PFSK-1 (cell line): ENCODE data around the gene IKZF2.

Experiments used
- POLR2AphosphoS5 ChIP-seq: IDR thresholded peaks from 2 replicates; pipeline ENCODE4 v1.6.1; 2012; ENCODE audit warnings: low read depth, mild to moderate bottlenecking, control low read depth, low read length, moderate library complexity
- SIN3A ChIP-seq: IDR thresholded peaks from 2 replicates; pipeline ENCODE4 v1.6.1; 2012; ENCODE audit warnings: mild to moderate bottlenecking, low read length, moderate library complexity, borderline replicate concordance; ENCODE audit not compliant: insufficient read depth
- TF ChIP-seq, protein P1 (sequence below), 2 experiments: IDR thresholded peaks; 2 replicates each; pipeline versions ENCODE4 v1.6.1 to v1.8.0; 2011 to 2012; ENCODE audit warnings: low read depth in 2 of 2, low read length in 2 of 2, control low read depth in 1 of 2, inconsistent platforms in 1 of 2, mild to moderate bottlenecking in 1 of 2, moderate library complexity in 1 of 2; ENCODE audit not compliant: insufficient read depth in 1 of 2

DNA sequence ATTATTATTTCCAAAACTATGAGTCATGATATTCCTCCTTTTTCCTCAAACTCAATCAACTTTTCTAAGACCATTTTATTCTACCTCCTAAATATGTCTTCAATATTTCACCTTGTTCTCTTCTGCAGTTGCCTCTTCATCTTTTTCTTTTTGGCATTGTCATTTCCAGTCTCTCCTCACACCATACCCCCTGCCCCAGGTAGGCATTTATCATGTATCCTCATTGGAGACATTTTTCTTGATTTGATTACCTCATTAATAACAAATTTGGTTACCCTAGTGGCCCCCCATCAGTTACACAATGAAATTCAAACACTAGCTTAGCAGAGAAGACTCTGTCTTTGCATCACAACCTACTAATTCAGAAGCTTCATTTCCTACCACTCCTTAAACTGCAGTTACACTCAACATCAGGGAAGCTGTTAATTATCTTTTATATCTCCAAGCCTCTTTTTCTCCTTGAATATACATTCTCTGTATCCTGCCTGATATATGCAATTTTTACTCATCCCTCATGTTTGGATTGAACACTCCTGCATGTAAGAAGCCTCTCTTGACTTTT, 133.0 kb downstream of the IKZF2 start:
- TF ChIP-seq POLR2AphosphoS5 (no peak), SIN3A (no peak)
- TF ChIP-seq, protein P1, sequence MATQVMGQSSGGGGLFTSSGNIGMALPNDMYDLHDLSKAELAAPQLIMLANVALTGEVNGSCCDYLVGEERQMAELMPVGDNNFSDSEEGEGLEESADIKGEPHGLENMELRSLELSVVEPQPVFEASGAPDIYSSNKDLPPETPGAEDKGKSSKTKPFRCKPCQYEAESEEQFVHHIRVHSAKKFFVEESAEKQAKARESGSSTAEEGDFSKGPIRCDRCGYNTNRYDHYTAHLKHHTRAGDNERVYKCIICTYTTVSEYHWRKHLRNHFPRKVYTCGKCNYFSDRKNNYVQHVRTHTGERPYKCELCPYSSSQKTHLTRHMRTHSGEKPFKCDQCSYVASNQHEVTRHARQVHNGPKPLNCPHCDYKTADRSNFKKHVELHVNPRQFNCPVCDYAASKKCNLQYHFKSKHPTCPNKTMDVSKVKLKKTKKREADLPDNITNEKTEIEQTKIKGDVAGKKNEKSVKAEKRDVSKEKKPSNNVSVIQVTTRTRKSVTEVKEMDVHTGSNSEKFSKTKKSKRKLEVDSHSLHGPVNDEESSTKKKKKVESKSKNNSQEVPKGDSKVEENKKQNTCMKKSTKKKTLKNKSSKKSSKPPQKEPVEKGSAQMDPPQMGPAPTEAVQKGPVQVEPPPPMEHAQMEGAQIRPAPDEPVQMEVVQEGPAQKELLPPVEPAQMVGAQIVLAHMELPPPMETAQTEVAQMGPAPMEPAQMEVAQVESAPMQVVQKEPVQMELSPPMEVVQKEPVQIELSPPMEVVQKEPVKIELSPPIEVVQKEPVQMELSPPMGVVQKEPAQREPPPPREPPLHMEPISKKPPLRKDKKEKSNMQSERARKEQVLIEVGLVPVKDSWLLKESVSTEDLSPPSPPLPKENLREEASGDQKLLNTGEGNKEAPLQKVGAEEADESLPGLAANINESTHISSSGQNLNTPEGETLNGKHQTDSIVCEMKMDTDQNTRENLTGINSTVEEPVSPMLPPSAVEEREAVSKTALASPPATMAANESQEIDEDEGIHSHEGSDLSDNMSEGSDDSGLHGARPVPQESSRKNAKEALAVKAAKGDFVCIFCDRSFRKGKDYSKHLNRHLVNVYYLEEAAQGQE (IDR thresholded peaks at IDR 0.05; ENCODE audit: insufficient read depth in 1 of 2, low read depth in 2 of 2, low read length in 2 of 2) = no peak
